ENCODE results near the gene MED31.

DNA sequence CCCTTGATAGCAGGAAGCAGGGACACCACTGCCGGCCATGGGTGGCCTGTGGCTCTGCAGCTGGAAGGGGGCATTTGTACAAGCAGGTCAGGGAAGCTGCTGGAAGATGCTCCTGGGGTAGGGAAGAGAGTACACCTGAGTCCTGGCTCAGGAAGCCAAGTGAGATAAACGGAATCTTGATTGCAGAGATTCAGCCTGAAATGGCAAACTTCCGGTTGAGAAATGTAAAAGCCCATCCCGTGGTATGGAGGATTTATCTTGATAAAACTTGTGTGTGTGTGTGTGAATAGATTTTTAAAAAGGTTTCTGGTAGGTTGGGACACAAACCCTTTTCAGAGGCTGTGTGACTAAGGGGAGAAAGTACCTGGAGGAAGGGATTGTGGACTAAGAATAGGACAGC is 29.8 kb upstream of the MED31 start:
- TF ChIP-seq, protein P1, sequence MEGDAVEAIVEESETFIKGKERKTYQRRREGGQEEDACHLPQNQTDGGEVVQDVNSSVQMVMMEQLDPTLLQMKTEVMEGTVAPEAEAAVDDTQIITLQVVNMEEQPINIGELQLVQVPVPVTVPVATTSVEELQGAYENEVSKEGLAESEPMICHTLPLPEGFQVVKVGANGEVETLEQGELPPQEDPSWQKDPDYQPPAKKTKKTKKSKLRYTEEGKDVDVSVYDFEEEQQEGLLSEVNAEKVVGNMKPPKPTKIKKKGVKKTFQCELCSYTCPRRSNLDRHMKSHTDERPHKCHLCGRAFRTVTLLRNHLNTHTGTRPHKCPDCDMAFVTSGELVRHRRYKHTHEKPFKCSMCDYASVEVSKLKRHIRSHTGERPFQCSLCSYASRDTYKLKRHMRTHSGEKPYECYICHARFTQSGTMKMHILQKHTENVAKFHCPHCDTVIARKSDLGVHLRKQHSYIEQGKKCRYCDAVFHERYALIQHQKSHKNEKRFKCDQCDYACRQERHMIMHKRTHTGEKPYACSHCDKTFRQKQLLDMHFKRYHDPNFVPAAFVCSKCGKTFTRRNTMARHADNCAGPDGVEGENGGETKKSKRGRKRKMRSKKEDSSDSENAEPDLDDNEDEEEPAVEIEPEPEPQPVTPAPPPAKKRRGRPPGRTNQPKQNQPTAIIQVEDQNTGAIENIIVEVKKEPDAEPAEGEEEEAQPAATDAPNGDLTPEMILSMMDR (conservative IDR thresholded peaks at IDR 0.05), result no peak
- no peak for TF ChIP-seq EZH2 (IDR thresholded peaks at IDR 0.05; ENCODE audit: low read depth)

Data from PC-9 (cell line).